ENCODE data around the gene SPP1.

Gene SPP1

DNA sequence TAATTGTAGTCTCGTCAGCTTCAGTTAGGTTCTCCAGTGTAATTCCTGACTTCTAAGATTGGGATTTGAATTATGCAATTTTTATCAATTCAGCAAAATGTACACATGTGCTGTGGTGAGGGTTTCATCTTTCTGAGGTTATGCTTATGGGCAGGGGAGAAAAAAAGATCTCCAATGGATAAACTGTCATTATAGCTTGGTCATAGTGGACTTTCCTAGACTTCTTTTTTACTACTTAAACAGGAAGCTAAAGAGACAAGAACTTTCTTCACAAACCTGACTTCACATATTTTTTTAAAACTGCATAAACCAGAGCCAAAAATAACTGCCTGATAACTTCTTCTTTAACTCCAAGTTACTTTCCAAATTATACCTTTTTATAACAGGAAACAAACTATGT lies 21.7 kb upstream of the SPP1 start:
- H3K4me1 ChIP-seq (ENCODE audit: control insufficient read depth, insufficient read depth, low read length), result peaks cover 40% of the 10 kb centered on the region
- no peaks in the 10 kb centered on the region for H3K9me3 ChIP-seq (ENCODE audit: control insufficient read depth, insufficient read depth, low read length)
- no peaks in the 10 kb centered on the region for H3K27me3 ChIP-seq (ENCODE audit: control insufficient read depth, insufficient read depth, low read length)
- no peak overlapping the region for H3K4me3 ChIP-seq (ENCODE audit: low read depth, low read length)
- H3K9ac ChIP-seq (ENCODE audit: low read depth, low read length), result no peak overlapping the region
- H3K36me3 ChIP-seq (ENCODE audit: control insufficient read depth, insufficient read depth, low read length), result no peaks in the 10 kb centered on the region
- no peak overlapping the region for H3K27ac ChIP-seq (ENCODE audit: low read depth, low read length)

DNA sequence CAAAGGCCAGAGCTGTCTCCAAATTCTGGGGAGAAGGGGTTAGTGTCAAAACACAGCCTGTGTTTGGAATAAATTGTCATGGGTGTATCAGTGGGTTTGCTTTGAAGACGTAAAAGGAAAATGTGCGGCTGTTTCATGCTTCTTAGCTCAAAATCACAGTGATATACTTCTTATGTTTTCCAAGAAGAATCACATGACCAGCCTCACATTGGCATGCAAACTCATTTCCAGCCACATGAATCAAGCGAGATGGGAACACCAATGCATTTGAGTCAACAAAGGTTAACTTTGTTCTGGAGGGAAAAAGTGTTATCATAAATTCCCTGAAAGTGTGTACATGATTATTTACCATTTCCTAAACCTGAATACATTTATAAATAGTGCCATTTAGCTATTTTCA lies 19.0 kb upstream of the SPP1 start:
- peaks cover 23% of the 10 kb centered on the region for H3K4me1 ChIP-seq (ENCODE audit: control insufficient read depth, insufficient read depth, low read length)

DNA sequence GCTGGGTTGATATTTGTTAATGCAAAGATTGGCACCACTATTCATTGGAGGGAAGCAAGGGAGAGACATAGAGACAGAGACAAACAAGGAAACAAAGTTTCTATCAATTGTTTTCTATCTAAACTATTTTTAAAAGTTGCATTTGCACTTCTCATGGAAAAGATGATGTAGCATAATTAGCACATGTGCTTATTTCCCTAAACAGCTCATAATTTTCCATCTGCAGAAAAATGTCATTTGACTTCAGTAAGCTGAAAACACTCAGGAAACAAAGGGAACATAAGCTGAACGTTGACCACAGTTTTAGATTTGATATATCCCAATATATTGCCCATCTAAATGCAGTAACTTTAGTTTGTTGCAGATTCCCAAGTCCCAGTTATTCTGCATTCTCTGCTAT lies 18.5 kb upstream of the SPP1 start:
- no peaks in the 10 kb centered on the region for H3K36me3 ChIP-seq (ENCODE audit: control insufficient read depth, insufficient read depth, low read length)
- H3K4me1 ChIP-seq (ENCODE audit: control insufficient read depth, insufficient read depth, low read length), result peaks cover 18% of the 10 kb centered on the region
- H3K9ac ChIP-seq (ENCODE audit: low read depth, low read length), result no peak overlapping the region
- H3K27me3 ChIP-seq (ENCODE audit: control insufficient read depth, insufficient read depth, low read length), result no peaks in the 10 kb centered on the region
- no peaks in the 10 kb centered on the region for H3K9me3 ChIP-seq (ENCODE audit: control insufficient read depth, insufficient read depth, low read length)
- H3K27ac ChIP-seq (ENCODE audit: low read depth, low read length), result no peak overlapping the region
- H3K4me3 ChIP-seq (ENCODE audit: low read depth, low read length), result no peak overlapping the region

More for the DNA sequence above, 19.0 kb upstream of the SPP1 start:
- Histone ChIP-seq H3K27ac (ENCODE audit: low read depth, low read length) (no peak overlapping the region), H3K27me3 (ENCODE audit: control insufficient read depth, insufficient read depth, low read length) (no peaks in the 10 kb centered on the region), H3K9ac (ENCODE audit: low read depth, low read length) (no peak overlapping the region), H3K9me3 (ENCODE audit: control insufficient read depth, insufficient read depth, low read length) (no peaks in the 10 kb centered on the region), H3K36me3 (ENCODE audit: control insufficient read depth, insufficient read depth, low read length) (no peaks in the 10 kb centered on the region), H3K4me3 (ENCODE audit: low read depth, low read length) (no peak overlapping the region)

DNA sequence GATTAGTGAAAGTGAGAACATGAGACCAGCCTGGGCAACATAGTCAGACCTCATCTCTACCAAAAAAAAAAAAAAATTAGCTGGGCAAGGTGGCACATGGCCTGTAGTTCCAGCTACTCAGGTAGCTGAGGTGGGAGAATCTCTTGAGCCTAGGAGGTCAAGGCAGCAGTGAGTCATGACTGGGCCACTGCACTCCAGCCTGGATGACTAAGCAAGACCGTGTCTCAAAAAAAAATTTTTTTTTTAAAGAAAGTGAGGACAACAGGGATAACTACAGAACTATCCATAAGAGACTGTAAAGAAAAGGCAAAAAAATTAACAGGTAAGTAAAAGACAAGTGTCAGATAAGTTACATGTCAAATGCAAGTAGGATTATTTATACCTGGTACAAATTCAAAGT lies 13.5 kb upstream of the SPP1 start:
- Histone ChIP-seq H3K27me3 (ENCODE audit: control insufficient read depth, insufficient read depth, low read length) (no peaks in the 10 kb centered on the region), H3K4me1 (ENCODE audit: control insufficient read depth, insufficient read depth, low read length) (no peaks in the 10 kb centered on the region), H3K27ac (ENCODE audit: low read depth, low read length) (no peak overlapping the region), H3K36me3 (ENCODE audit: control insufficient read depth, insufficient read depth, low read length) (no peaks in the 10 kb centered on the region), H3K9me3 (ENCODE audit: control insufficient read depth, insufficient read depth, low read length) (no peaks in the 10 kb centered on the region), H3K4me3 (ENCODE audit: low read depth, low read length) (no peak overlapping the region), H3K9ac (ENCODE audit: low read depth, low read length) (no peak overlapping the region)

DNA sequence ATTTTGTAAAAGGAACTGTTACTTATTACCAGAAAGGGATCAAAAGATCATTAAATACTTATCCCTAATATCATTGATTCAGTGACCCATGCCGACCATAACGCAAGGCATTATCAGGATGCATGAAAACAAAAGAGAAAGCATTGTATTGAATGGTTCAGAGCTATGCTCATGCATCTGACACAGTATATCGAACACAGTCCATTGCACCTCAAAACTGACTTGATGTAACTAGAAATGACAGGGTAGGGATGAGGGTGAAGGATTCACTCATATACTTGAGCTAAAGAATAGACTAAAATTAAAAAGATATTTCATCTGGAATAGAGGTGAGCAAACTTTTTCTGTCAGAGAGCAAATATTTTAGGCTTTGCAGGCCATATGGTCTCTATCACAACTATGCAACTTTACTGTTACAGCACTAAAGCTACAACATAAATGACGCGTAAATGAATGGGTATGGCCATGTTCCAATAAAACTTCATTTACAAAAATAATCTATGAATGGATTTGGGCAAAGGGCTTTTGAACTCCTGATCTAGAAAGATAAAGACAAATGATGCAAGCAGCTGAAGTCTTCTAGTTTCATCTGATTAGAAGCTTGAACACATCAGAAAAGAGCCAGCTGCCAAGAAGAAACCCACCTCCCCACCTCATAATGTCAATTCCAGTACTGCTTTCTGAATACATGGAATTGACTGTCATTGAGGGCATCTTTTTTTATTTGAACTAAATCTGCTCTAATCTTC lies 12.9 kb upstream of the SPP1 start:
- Histone ChIP-seq H3K4me1 (ENCODE audit: control insufficient read depth, insufficient read depth, low read length) (no peaks in the 10 kb centered on the region), H3K4me3 (ENCODE audit: low read depth, low read length) (no peak overlapping the region), H3K27ac (ENCODE audit: low read depth, low read length) (no peak overlapping the region), H3K27me3 (ENCODE audit: control insufficient read depth, insufficient read depth, low read length) (no peaks in the 10 kb centered on the region), H3K36me3 (ENCODE audit: control insufficient read depth, insufficient read depth, low read length) (no peaks in the 10 kb centered on the region), H3K9ac (ENCODE audit: low read depth, low read length) (no peak overlapping the region), H3K9me3 (ENCODE audit: control insufficient read depth, insufficient read depth, low read length) (no peaks in the 10 kb centered on the region)

DNA sequence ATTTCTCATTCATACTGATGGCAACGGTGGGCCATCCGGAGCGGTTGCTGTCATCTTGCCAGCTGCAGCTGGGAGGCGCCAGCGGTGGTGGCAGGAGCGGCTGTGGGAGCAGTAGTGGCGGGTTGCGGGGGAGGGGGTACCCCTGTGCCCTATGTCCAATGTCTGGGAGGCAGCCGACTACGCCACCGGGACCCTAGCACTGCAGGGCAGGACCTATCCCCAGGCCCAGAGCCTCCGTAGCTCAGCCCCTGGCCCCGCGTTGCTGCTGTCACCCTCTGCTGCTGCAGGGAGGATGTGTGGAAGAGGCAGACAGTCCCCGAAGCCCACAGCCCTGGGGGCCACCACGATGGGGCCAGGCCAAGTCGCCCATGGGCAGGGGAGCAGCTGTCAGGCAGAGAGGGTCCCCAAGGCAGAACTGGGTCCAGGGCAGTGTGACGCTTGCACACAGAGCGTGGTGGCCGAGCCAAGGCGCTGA lies 10.0 kb upstream of the SPP1 start:
- Histone ChIP-seq H3K27ac (ENCODE audit: low read depth, low read length) (no peak overlapping the region), H3K36me3 (ENCODE audit: control insufficient read depth, insufficient read depth, low read length) (no peaks in the 10 kb centered on the region), H3K4me3 (ENCODE audit: low read depth, low read length) (no peak overlapping the region), H3K27me3 (ENCODE audit: control insufficient read depth, insufficient read depth, low read length) (no peaks in the 10 kb centered on the region), H3K4me1 (ENCODE audit: control insufficient read depth, insufficient read depth, low read length) (no peaks in the 10 kb centered on the region), H3K9me3 (ENCODE audit: control insufficient read depth, insufficient read depth, low read length) (no peaks in the 10 kb centered on the region), H3K9ac (ENCODE audit: low read depth, low read length) (no peak overlapping the region)

DNA sequence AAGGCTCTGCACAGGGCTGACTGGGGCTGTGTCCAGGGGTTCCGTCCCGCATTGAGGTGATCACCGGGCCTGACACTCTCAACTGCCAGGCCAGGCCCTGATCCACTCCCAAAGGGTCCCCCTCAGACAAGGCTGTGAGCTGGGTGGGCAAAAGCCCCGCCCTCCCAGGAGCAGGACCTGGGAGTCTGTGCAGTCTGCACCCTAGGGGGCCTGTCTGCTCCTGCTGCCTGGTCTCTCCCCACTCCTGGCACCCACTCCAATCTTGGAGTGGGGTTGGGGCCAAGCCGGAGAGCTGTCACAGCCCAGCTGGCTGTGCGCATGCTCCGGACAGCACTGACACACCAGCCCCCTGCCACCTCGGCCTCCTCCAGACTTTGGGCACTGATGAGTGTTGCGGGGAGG lies 9.4 kb upstream of the SPP1 start:
- Histone ChIP-seq H3K9me3 (ENCODE audit: control insufficient read depth, insufficient read depth, low read length) (no peaks in the 10 kb centered on the region), H3K27ac (ENCODE audit: low read depth, low read length) (no peak overlapping the region), H3K9ac (ENCODE audit: low read depth, low read length) (no peak overlapping the region), H3K4me3 (ENCODE audit: low read depth, low read length) (no peak overlapping the region), H3K27me3 (ENCODE audit: control insufficient read depth, insufficient read depth, low read length) (no peaks in the 10 kb centered on the region), H3K4me1 (ENCODE audit: control insufficient read depth, insufficient read depth, low read length) (no peaks in the 10 kb centered on the region), H3K36me3 (ENCODE audit: control insufficient read depth, insufficient read depth, low read length) (no peaks in the 10 kb centered on the region)

DNA sequence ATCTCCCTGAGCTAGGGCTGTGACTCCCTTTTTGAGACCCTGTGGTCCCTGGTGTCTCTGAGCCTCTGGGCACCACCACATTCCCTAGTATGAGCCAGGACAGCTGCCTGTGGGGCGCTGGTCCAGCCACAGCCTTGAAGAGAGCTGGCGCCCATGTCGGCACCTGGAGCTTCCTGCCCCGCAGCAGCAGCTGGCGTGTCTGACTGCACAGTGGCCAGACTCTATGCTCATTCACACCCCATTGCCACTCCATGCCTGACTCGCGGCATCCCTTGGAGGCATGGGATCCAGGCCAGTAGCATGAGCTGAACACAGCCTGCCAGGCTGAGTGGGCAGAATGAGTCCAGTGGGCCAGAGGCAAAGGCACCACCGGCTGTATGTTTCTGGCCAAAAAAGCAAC lies 8.3 kb upstream of the SPP1 start:
- H3K4me3 ChIP-seq (ENCODE audit: low read depth, low read length), result no peak overlapping the region
- H3K27me3 ChIP-seq (ENCODE audit: control insufficient read depth, insufficient read depth, low read length), result no peaks in the 10 kb centered on the region
- H3K9ac ChIP-seq (ENCODE audit: low read depth, low read length), result no peak overlapping the region
- no peaks in the 10 kb centered on the region for H3K9me3 ChIP-seq (ENCODE audit: control insufficient read depth, insufficient read depth, low read length)
- H3K4me1 ChIP-seq (ENCODE audit: control insufficient read depth, insufficient read depth, low read length), result peaks cover 3% of the 10 kb centered on the region; the same call in 1 of the 2 replicates
- H3K27ac ChIP-seq (ENCODE audit: low read depth, low read length), result no peak overlapping the region
- no peaks in the 10 kb centered on the region for H3K36me3 ChIP-seq (ENCODE audit: control insufficient read depth, insufficient read depth, low read length)

DNA sequence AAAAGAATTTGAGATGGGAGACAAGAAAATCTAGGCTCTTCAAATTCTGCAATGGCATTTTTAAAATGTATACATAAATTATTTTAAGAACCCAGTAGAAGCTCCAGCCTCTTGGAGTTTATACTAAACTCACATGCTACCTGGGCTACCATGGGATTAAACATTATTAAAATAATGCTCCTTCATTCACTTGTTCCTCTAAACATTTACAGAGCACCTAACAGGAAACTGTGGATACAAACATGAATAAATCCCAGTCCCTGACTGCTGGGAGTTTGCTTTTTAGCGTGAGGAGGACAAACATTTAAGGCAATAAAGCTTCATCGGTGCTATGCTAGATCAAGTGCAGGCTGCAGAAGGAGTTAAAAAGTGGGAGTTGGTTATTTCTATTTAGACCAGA lies 5.4 kb upstream of the SPP1 start:
- Histone ChIP-seq H3K27me3 (ENCODE audit: control insufficient read depth, insufficient read depth, low read length) (no peaks in the 10 kb centered on the region), H3K9ac (ENCODE audit: low read depth, low read length) (no peak overlapping the region)

DNA sequence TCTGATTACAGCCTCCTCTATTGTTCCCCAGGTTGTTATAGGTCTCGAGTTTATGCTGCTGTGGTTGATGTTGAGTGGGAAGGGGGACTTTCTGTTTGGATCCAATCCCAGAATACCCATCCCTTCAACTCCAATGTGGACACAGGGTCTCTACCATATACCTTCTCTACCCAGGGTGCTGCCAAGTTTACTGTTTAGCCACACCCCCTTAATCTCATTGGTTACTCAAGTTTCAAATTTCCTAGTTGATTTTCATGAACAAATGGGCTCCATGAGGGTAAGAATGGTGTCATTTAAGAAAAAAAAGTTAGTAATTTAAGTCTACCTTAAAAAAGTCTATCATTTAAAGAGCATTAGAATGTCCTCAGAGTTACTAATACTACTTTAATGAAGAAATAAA lies 3.6 kb upstream of the SPP1 start:
- H3K4me3 ChIP-seq (ENCODE audit: low read depth, low read length), result no peak overlapping the region
- no peaks in the 10 kb centered on the region for H3K36me3 ChIP-seq (ENCODE audit: control insufficient read depth, insufficient read depth, low read length)
- H3K4me1 ChIP-seq (ENCODE audit: control insufficient read depth, insufficient read depth, low read length), result peaks cover 41% of the 10 kb centered on the region
- no peaks in the 10 kb centered on the region for H3K27me3 ChIP-seq (ENCODE audit: control insufficient read depth, insufficient read depth, low read length)
- H3K9ac ChIP-seq (ENCODE audit: low read depth, low read length), result no peak overlapping the region
- no peaks in the 10 kb centered on the region for H3K9me3 ChIP-seq (ENCODE audit: control insufficient read depth, insufficient read depth, low read length)
- H3K27ac ChIP-seq (ENCODE audit: low read depth, low read length), result no peak overlapping the region

More for the DNA sequence above, 5.4 kb upstream of the SPP1 start:
- Histone ChIP-seq H3K27ac (ENCODE audit: low read depth, low read length) (no peak overlapping the region), H3K9me3 (ENCODE audit: control insufficient read depth, insufficient read depth, low read length) (no peaks in the 10 kb centered on the region), H3K36me3 (ENCODE audit: control insufficient read depth, insufficient read depth, low read length) (no peaks in the 10 kb centered on the region), H3K4me3 (ENCODE audit: low read depth, low read length) (no peak overlapping the region), H3K4me1 (ENCODE audit: control insufficient read depth, insufficient read depth, low read length) (peaks cover 29% of the 10 kb centered on the region)

DNA sequence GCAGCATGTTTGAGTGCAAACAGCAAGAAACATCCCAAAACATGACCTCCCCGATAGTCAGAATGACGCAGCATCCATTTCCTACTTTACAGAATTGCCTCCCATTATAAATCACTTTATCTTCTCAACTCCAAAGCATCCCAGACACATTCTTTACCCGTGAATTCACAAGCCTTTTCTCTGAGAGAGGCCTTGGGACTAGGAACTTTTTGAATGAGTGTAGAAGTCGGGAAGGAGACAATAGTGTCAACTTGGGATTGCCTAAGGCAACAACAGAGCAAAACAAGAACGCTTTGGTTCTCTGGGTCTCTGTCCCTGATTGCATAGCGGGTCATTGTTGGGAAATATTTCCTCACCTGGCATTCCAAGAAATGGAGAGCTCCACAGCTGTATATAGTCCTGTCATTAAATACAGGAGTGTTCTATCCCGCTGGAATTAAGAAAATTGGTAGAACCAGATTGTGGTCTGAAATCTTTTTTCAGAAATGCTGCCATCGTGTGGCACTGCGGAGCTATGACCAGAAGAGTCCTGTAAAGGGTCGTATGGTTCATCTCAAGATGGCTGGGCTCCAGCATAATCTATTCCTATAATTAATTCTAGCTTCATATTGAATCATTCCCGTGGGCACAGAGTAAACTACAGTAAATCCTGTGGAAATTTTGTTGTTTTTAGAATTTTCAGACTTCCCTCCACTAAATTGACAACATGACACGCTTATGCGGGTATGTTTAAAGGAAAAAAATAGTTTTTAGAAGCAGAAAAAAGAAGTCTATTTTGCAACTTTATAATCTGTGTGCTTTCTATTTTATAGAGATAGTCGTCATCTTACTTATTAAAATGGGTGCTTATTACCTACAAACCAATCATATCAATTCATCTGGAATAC lies 2.0 kb upstream of the SPP1 start:
- Histone ChIP-seq H3K4me3 (ENCODE audit: low read depth, low read length) (peak overlapping the region; percentile 45), H3K9ac (ENCODE audit: low read depth, low read length) (0 out of 2 replicates have a peak overlapping the region, but pooled peaks have one; percentile 1), H3K9me3 (ENCODE audit: control insufficient read depth, insufficient read depth, low read length) (no peaks in the 10 kb centered on the region), H3K36me3 (ENCODE audit: control insufficient read depth, insufficient read depth, low read length) (no peaks in the 10 kb centered on the region), H3K27ac (ENCODE audit: low read depth, low read length) (peak overlapping the region; percentile 71), H3K4me1 (ENCODE audit: control insufficient read depth, insufficient read depth, low read length) (peaks cover 41% of the 10 kb centered on the region), H3K27me3 (ENCODE audit: control insufficient read depth, insufficient read depth, low read length) (no peaks in the 10 kb centered on the region)

Measured in HUES48 (cell line).